ENCODE results near the gene LARP1B.
"Not testable (repeated sequence)": the region's sequence is repeated elsewhere in the genome, so short reads cannot be mapped to it uniquely, and the experiment has no call there.

Gene LARP1B

GRCh38 chr4:128141866-128142265 lies 80.8 kb downstream of the LARP1B start:
- DNase-seq = no peak

DNA sequence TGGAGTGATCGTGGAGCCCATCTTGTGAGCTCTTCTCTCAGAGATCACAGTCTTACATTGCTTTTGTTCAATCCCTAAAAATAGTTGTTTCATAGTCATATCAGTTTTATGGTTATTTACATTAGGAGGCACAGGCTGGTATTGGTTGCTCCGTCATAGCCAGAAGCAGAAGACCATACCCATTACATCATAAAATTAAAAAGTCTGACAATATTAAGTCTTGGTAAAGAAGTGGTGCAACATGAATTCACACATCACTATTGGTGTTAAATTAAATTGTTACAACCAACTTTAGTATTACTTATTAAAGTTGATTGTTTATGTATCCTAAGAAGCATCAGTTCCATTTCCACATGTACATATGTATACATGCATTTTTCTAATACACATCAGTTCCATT lies 84.6 kb downstream of the LARP1B start:
- DNase-seq = no peak

DNA sequence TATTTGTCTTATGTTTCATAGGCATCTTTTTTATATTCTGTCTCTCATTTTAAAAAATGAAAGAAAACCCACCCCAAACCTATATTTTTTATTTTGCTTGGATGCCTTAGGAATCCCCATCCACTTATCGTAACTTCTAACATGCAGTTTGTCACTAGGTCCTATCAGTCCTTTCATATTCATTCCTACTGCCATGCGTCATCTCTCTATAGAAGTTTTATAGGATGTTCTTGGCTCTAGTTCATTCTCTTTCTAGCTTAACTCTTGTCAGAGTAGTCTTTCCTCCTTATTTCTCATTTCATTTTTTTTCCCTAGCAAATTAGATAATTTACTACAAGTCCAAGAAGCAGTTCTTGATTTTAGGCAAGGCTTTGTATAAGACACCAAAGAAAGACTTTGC lies 92.7 kb downstream of the LARP1B start:
- no peak for DNase-seq

DNA sequence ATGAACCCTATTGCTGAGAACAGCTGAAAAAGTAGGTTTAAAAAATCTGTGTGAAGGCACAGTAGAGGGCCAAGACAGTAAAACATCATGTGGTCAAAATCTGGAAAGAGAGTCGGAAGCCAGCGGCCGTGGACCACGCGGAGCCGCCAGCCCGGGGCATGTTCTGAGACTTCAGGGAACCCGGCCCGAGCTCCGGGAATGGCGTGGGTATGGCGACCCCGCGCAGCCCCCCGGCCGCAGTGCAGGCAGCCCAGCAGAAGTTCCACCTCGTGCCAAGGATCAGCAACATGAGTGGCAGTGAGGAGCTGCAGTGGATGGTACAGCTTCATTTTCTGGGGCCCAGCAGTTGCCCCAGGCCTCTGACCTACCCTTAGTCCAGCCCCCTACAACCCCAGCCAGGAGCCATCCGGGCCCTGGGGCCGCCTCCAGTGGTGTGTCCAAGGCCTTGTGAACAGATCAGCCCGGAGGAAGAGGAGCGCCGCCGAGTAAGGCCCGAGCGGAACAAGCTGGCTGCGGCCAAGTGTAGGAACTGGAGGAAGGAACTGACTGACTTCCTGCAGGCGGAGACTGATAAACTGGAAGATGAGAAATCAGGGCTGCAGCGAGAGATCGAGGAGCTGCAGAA lies 94.2 kb downstream of the LARP1B start:
- no peak for DNase-seq

DNA sequence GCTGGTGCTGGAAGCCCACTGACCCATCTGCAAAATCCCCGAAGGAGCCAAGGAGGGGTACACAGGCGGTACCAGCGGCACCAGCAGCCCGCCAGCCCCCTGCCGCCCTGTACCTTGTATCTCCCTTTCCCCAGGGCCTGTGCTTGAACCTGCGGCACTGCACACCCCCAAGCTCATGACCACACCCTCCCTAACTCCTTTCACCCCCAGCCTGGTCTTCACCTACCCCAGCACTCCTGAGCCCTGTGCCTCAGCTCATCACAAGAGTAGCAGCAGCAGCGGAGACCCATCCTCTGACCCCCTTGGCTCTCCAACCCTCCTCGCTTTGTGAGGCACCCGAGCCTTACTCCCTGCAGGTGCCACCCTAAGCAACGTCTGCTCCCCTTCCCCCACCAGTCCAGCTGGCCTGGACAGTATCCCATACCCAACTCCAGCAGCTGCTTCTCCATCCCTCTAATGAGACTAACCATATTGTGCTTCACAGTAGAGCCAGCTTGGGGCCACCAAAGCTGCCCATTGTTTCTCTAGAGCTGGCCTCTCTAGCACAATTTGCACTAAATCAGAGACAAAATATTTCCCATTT lies 94.9 kb downstream of the LARP1B start:
- no peak for DNase-seq

DNA sequence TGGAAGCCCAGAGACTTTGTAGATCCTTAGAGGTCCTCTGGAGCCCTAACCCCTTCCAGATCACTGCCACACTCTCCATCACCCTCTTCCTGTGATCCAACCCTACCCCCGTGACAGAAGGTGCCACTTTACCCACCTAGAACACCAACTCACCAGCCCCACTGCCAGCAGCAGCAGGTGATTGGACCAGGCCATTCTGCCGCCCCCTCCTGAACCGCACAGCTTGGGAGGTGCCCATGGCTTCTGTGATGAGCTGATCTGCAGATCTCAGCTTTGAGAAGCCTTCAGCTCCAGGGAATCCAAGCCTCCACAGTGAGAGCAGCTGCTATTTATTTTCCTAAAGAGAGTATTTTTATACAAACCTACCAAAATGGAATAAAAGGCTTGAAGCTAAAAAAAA lies 95.4 kb downstream of the LARP1B start:
- not testable (repeated sequence) for DNase-seq

DNA sequence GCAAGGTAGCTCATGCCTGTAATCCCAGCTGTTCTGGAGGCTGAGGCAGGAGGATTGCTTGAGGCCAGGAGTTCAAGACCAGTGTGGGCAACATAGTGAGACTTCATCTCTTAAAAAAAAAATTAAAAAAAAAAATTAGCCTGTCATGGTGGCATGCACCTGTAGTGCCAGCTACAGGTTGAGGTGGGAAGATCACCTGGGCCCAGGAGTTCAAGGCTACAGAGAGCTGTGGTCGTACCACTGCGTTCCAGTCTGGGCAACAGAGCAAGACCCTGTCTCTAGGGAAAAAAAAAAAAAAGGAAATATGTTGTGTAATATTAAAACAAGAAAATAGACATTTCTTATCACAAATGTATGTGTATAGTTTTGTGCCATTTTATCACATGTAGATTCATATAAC lies 97.8 kb downstream of the LARP1B start:
- DNase-seq = no peak

DNA sequence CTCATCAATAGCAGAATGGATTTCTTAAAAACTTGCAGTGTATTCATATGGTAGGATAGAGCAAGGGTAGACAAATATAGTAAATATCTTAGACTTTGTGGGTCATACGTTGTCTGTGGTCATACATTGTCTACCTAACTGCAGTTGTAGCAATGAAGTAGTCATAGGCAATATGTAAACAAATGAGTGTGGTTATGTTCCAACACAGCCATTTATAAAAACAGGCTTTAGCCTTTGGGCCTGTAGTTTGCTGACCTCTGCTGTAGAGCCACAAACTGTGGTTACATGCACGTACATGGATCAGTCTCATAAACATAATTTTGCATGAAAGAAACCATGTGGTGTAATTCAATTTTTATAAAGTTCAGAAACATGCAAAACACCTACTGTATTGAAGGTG lies 98.9 kb downstream of the LARP1B start:
- DNase-seq = no peak

GRCh38 chr4:128161138-128161537 lies 100.0 kb downstream of the LARP1B start:
- DNase-seq = no peak

DNA sequence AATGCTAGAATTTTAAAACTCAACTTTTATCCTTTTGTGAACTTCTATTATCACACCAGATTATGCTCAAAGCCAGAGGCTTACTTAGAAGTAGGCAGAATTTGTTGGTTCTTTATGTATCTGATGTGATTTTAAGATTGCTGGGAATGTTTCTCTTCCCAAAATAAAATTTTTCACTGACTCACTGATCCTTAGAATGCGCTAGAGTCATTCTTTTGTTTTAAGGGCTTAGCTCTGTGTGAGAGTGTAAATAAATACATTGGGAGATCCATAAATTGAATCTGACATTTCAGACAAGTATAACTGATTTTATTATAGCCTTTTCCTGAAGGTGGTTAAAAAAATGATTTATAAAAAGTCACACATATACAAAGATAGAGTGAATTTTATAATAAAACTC lies 101.3 kb downstream of the LARP1B start:
- no peak for DNase-seq

- DNase-seq = no peak
Measured at GRCh38 chr4:128163177-128164117, 102.3 kb downstream of the LARP1B start.

DNA sequence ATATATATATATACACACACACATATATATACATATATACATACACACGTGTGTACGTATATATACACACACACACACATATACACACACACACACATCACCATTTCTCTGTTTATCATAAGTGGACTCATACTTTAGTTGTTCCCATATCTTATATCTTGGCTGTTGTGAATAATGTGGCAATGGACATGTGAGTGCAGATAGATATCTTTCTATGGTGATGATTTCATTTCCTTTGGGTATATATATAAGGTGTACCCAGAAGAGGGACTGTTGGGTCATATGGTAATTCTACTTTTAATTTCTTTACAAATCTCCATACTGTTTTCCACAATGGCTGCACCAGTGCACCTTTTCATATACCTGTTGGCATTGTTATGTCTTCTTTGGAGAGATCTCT lies 105.9 kb downstream of the LARP1B start:
- no peak for DNase-seq

GRCh38 chr4:128168701-128169100 lies 107.6 kb downstream of the LARP1B start:
- no peak for DNase-seq

DNA sequence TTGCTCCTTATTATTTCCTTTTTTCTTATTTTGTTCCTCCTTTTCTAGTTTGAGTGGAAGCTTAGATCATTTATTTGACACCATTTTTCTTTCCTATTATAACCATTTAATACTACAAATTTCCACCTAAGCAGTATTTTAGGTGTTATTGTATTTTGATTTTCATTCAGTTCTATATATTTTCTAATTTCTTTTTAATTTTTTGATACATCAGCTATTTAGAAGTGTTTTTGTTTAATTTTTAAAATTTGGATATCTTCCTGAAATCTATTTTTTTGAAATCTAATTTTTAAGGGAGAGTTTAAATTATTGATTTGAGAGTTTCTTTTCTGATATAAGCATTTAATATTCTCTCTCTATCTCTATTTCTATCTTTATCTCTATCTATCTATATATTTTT lies 108.1 kb downstream of the LARP1B start:
- DNase-seq = no peak

- no peak for DNase-seq
Measured at GRCh38 chr4:128176643-128177042, 115.5 kb downstream of the LARP1B start.

DNA sequence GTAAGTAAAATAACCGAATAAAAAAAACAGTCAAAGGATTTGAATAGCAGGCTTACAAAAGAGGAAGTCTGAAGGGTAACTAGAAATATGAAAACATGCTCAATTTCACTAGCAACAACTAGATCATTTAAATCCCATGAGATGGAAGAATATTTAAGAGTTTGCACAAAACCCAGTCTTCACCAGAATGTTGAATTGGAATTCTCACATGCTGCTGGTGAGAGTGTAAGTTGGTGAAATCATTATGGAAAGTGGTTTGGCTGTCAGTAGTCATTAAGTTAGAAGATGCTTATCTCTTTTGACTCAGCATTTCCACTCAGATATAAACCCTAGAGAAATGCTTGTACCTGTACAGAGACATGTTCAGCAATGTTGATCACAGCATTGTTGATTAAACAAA lies 116.4 kb downstream of the LARP1B start:
- peak in 1 of 5 experiments; percentile 79 for DNase-seq

- no peak for DNase-seq
Measured at GRCh38 chr4:128186623-128187022, 125.5 kb downstream of the LARP1B start.

DNA sequence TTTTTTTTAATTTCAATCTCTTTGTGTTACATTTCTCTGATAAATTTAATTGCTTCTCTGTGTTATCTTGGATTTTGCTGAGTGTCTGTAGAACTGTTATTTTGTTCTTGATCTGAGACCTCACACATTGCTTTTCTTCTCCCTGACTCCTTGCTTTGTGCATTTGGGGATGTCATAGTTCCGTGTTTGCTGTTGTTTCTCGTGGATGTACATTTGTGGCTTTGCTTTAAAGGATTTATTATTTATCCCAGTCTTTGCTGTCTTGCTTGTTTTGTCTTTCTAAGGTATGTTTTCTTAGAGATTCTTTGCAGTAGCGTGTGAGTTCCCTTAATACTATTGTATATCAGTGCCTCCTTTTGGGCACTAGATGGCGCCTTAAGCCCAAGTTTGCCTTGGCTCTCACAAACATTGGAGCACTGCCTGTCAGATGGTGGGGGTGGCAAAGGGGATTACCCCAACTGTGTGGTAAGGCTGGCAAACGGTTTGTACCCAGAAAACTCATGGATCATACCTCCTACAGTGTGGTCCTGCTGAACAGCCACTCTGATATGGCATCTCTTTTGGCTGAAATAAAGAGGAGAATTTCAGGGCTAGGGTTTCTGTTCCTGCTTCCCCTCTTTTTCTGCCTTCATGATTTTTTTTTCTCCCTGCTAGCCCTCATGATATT lies 130.1 kb downstream of the LARP1B start:
- DNase-seq = peak; percentile 16 to 83 (median 50)

- peak in 1 of 5 experiments; percentile 29 for DNase-seq
Measured at GRCh38 chr4:128220286-128221235, 159.4 kb downstream of the LARP1B start.

DNA sequence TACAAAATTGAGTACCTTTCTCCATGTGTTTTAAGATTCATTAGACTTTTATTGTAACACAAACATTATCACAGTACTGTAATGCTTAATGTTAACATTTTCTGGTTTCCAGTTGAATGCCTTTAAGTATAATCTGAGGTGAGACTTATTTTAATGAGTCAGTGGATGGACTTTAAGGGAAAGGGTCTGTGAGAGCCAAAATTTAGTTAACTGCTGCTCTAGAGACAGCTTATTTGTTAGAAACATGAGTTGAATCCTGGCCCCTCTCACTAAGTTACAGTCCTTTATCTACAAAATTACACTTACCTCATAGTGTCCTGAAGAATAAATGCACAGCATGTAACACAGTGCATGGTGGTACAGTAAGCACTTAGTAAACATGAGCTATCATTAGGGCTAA lies 160.5 kb downstream of the LARP1B start:
- no peak for DNase-seq

GRCh38 chr4:128225148-128225547 lies 164.0 kb downstream of the LARP1B start:
- DNase-seq = no peak

DNA sequence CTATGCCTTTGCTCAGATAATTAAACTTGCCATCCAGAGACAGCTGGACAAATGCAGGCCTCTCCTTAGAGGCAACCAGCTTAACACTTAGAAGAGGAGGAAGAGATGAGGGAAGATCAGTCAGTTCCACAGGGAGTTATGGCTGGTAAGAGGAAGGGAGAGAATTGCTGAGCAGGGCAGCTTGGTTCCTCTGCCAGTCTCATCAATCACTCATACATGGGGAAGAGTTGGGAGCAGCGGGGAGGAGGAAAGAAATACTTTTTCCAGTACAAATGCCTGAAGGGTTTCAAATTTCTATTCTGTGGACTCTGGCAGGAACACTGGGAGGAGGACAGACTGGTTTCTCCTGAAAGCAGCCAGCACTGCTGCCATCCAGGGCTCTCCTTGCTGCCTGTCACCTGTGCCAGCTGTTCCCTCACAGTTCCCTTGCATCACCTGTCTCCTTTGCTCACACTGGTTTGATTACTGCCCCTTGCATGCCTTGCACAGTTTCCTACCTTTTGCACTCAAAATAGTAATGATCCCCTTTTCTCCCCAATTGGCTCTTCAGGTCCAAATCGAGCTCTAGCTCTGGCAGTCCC lies 167.0 kb downstream of the LARP1B start:
- DNase-seq = no peak

Data from T-helper 2 cell (primary cell).